Measurements from ENCODE around the gene ZNF785.
"Not testable (repeated sequence)": the region's sequence is repeated elsewhere in the genome, so short reads cannot be mapped to it uniquely, and the experiment has no call there.

- not testable (repeated sequence) for TF ChIP-seq CTCF, POLR2A (IDR thresholded peaks at IDR 0.05)
These were observed 44.5 kb downstream of the ZNF785 start for GRCh38 chr16:30540916-30541464.

Measured in lower leg skin (tissue), 3 donors.